HUES64 (cell line): ENCODE data around the gene SDCBP2.

Source experiments
- H3K27ac ChIP-seq: 2 replicates; pipeline ENCODE4 v1.7.0; 2013; ENCODE audit warnings: low read depth, low read length, inconsistent platforms
- H3K27me3 ChIP-seq: 2 replicates; pipeline ENCODE4 v1.6.1; 2013; ENCODE audit warnings: mild to moderate bottlenecking, low read length; ENCODE audit not compliant: insufficient read depth
- H3K36me3 ChIP-seq: 2 replicates; pipeline ENCODE4 v1.6.1; 2013; ENCODE audit warnings: mild to moderate bottlenecking, low read length; ENCODE audit not compliant: insufficient read depth
- H3K4me1 ChIP-seq: 2 replicates; pipeline ENCODE4 v1.6.1; 2013; ENCODE audit warnings: mild to moderate bottlenecking, low read length, moderate library complexity; ENCODE audit not compliant: insufficient read depth
- H3K4me3 ChIP-seq: 2 replicates; pipeline ENCODE4 v1.5.1; 2013; ENCODE audit warnings: mild to moderate bottlenecking, low read length, moderate library complexity
- H3K9ac ChIP-seq: 2 replicates; pipeline ENCODE4 v1.6.1; 2013; ENCODE audit warnings: mild to moderate bottlenecking, low read depth, low read length
- H3K9me3 ChIP-seq: 2 replicates; pipeline ENCODE4 v1.6.1; 2013; ENCODE audit warnings: low read depth, low read length; ENCODE audit not compliant: insufficient read depth
- WGBS: fragments of 150-250, 120-280 bp; methylation state at CpG from one replicate; pipeline ENCODE4 v1.1.7; 2013; ENCODE audit warnings: missing lambda C conversion rate; 5-methylcytosine and 5-hydroxymethylcytosine counted together

The SDCBP2 gene

DNA sequence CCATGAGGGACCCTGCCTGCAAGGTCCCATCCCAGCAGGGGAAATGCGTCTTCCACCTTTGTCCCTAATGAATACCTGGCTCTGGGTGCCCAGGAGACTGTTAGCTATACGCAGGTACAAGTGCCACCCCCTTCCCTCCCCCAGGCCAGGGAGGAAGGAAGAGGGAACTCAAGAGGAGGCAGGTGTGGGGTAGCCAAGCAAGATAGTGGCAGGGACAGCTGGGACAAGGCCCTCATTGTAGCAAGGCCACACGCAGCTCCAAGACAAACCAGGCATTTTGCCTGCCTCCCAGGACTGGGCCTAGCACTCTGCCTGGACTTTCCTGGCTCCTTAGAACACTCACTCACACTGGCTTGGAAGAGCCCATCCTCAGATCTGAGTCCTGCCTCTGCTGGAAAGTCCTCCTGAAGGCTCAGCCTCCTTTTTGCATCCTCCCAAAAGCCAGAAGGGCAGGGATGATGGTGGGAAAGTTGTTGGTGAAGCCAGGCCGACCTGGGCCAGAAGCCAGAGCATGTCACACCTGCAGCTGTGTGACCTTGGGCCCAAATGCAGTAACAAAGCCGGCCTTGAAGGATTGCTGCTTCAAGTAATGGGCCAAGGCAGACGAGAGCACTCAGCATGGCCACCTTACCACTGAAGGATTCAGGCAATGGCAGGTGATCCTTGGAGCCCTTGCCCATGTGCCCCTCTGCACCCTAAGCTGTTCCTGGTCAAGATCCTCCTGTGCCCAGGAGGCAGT lies 35.1 kb downstream of the SDCBP2 start:
- Histone ChIP-seq H3K9ac (no peak overlapping the region), H3K4me1 (no peaks in the 10 kb centered on the region), H3K4me3 (no peak overlapping the region), H3K36me3 (no peaks in the 10 kb centered on the region), H3K27ac (no peak overlapping the region), H3K9me3 (no peaks in the 10 kb centered on the region), H3K27me3 (no peaks in the 10 kb centered on the region)
- WGBS, result 90% methylated on average over 6 of the region's 6 CpGs

- Histone ChIP-seq H3K36me3 (no peaks in the 10 kb centered on the region), H3K27ac (no peak overlapping the region), H3K4me3 (no peak overlapping the region), H3K9ac (no peak overlapping the region), H3K27me3 (no peaks in the 10 kb centered on the region), H3K4me1 (no peaks in the 10 kb centered on the region), H3K9me3 (no peaks in the 10 kb centered on the region)
- WGBS, result 100% methylated on average over 1 of the region's 1 CpG
These were observed 36.3 kb downstream of the SDCBP2 start for GRCh38 chr20:1292620-1293019.

DNA sequence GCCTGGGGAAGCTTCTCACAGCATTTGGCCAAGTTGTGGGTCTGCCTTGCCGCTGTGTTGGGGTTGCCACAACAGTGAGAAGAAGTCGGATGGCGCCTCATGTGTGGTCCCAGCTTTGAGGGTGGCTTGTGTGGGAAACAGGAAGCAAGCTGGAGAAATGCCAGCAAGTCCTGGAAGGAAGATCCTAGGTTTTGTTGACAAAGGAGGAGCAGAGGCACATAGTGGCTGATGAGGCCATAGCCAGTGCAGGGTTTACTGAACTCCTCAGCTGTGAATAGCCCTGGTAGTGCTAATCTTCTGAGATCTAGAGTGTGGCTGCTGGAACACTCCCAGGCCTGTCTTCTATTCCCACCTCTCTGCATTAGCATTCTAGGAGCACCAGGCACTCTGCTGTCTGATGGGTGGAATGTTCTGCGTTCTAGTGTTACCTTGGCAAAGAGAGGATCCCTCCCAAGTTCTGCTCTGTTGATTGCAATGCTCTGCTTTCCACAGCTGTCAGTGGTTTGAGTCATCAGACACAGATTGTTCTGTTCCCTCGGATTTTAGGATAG lies 37.7 kb downstream of the SDCBP2 start:
- WGBS, result 79% methylated on average over 5 of the region's 5 CpGs
- Histone ChIP-seq H3K9me3 (no peaks in the 10 kb centered on the region), H3K4me1 (no peaks in the 10 kb centered on the region), H3K9ac (no peak overlapping the region), H3K27me3 (no peaks in the 10 kb centered on the region), H3K4me3 (no peak overlapping the region), H3K36me3 (no peaks in the 10 kb centered on the region), H3K27ac (no peak overlapping the region)

DNA sequence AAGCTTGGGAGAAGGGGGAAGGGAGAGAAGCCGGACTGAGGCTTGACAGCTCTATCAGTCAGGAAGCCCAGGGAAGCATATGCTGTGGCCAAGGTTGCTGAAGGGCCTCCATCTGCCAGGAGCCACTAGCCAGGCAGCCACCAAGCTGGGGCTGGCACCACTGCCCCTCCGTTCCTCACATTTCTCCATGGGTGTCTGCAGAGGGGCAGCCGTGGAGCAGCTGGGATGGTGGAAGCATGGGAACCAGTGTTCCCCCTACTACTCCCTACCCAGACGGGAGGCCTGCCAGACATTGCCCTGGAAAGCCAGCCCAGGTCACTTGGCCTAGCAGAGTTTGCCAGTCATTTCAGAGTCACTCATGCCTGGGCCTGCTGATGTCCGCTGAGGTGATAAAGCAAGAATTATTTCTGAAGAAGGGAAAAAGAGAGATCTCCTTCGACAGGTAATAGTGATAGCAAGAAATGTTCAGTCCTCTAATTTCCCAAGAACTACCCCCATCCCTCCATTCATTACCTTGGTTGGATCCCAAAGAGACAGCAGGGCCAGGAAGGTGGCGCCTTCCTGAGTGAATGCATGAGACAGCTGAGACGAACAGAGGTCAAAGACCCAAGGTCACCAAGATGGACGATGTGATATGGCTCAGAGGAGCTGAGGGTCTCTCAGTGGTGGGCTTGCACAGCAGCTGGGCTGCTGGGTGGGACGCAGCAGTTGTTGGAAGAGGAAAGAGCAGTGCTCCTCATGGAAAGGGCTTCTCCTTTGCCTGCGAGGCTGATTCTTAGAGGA lies 41.0 kb downstream of the SDCBP2 start:
- H3K4me3 ChIP-seq, result no peak overlapping the region
- H3K9me3 ChIP-seq, result no peaks in the 10 kb centered on the region
- no peak overlapping the region for H3K27ac ChIP-seq
- no peaks in the 10 kb centered on the region for H3K27me3 ChIP-seq
- H3K4me1 ChIP-seq, result no peaks in the 10 kb centered on the region
- no peaks in the 10 kb centered on the region for H3K36me3 ChIP-seq
- WGBS, result 93% methylated on average over 11 of the region's 11 CpGs
- no peak overlapping the region for H3K9ac ChIP-seq

DNA sequence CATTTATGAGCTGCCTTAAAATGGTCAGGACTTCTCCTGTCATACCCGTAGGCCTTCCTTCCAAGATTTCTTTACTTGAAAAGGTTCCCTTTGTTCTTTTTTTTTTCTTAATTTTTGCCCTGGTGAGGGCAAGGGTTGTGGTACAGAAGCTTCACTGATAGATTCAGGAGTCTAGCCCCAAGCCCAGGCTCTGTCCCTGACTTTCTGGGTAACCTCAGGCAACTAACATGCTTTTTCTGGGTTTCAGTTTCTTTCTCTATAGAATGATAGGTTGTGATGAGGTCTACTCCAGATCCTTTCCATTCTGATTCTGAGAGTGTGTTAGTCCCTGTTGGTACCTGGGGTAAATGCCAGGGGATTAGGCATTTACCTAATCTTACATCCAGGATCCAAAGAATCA lies 41.6 kb downstream of the SDCBP2 start:
- no peak overlapping the region for H3K27ac ChIP-seq
- no peaks in the 10 kb centered on the region for H3K4me1 ChIP-seq
- H3K9ac ChIP-seq, result no peak overlapping the region
- H3K9me3 ChIP-seq, result no peaks in the 10 kb centered on the region
- 93% methylated on average over 1 of the region's 1 CpG for WGBS
- H3K4me3 ChIP-seq, result no peak overlapping the region
- no peaks in the 10 kb centered on the region for H3K27me3 ChIP-seq
- no peaks in the 10 kb centered on the region for H3K36me3 ChIP-seq

DNA sequence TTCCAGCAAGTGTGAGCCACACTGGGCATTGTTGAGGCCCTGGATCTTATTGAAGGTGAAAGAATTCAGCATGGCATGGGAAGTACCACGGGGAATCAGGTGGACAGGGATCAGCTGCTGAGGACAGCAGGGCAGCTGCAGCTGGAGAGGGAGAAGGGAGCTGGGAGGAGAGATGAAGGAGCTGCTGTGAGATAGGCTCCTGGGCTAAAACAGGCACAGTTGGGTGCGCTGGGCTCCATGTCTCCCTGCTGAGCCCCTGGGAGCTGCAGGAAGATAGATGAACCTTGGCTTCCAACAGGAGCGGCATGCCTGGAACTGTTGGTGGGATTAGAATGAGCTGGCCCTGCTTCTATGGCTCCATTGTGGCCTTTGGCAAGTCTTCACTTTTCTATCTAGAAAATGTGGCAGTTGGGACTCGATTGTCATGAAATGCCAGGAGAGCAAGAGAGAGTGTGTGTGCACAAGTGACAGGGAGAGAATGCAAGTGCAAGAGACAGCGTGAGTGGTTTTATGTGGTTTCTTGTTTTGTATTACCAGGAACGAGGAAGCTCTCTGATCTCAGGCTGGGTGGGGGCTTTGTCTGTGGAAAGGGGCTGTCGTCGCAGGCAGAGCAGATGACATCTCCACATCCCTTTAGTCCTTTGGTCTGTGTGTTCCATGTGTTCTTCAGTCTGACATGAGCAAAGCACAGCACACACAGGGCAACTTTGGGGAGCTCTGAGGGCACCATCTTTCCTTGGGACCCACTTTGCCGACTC lies 42.5 kb downstream of the SDCBP2 start:
- no peak overlapping the region for H3K27ac ChIP-seq
- H3K36me3 ChIP-seq, result no peaks in the 10 kb centered on the region
- no peak overlapping the region for H3K9ac ChIP-seq
- H3K27me3 ChIP-seq, result no peaks in the 10 kb centered on the region
- no peak overlapping the region for H3K4me3 ChIP-seq
- 88% methylated on average over 9 of the region's 9 CpGs for WGBS
- no peaks in the 10 kb centered on the region for H3K4me1 ChIP-seq
- no peaks in the 10 kb centered on the region for H3K9me3 ChIP-seq

DNA sequence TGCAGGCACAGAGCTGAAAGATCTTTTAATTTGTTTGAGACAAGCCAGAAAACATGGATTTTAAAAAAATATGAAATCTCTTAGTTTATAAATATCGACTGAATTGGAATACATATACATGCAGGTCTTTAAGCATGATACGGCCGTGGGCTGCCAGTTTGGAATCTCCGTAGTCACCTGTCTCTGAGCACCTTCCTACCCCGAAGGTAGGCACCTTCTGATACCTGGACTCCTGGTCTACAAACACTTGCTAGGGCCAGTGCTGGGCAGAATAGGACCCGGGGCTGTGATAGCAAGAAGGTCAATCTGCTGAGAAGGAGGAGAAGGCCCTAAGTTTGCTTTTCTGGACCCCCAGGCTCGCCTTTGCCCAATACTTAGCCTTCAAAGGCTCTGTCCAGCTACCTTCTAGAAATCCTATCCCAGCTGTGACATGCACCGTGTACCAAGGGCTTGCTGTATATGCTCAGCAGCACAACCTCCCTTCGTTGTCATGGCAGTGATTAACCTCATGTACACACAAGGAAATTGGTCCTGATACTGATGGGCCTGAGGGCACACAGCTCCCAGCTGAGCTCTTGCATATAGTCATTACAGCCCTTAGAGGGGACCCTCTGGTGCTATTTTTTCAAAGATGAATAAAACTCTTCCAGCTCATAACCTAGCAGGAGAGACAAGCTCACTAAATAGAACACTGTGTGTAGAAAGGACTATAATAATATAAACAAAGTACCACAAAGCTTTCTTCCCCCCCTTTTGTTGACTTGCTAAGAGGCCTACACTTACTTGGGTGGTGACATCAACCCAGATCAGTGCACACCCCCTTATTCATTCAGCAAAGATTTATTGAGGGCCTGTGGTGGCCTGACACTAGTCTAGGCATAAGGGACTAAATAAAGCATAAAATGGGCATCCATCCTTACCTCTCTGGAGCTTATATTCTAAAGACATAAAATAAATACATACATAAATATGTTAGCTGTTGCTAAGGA lies 45.1 kb downstream of the SDCBP2 start:
- Histone ChIP-seq H3K36me3 (no peaks in the 10 kb centered on the region), H3K4me1 (no peaks in the 10 kb centered on the region)

GRCh38 chr20:1282966-1283365 lies 46.0 kb downstream of the SDCBP2 start:
- Histone ChIP-seq H3K36me3 (no peaks in the 10 kb centered on the region), H3K4me3 (no peak overlapping the region), H3K9me3 (no peaks in the 10 kb centered on the region), H3K4me1 (no peaks in the 10 kb centered on the region), H3K27me3 (no peaks in the 10 kb centered on the region), H3K27ac (no peak overlapping the region), H3K9ac (no peak overlapping the region)
- WGBS, result 77% methylated on average over 3 of the region's 3 CpGs

More for the DNA sequence above, 45.1 kb downstream of the SDCBP2 start:
- no peaks in the 10 kb centered on the region for H3K9me3 ChIP-seq
- no peak overlapping the region for H3K4me3 ChIP-seq
- 93% methylated on average over 9 of the region's 9 CpGs for WGBS
- no peaks in the 10 kb centered on the region for H3K27me3 ChIP-seq
- no peak overlapping the region for H3K27ac ChIP-seq
- no peak overlapping the region for H3K9ac ChIP-seq

DNA sequence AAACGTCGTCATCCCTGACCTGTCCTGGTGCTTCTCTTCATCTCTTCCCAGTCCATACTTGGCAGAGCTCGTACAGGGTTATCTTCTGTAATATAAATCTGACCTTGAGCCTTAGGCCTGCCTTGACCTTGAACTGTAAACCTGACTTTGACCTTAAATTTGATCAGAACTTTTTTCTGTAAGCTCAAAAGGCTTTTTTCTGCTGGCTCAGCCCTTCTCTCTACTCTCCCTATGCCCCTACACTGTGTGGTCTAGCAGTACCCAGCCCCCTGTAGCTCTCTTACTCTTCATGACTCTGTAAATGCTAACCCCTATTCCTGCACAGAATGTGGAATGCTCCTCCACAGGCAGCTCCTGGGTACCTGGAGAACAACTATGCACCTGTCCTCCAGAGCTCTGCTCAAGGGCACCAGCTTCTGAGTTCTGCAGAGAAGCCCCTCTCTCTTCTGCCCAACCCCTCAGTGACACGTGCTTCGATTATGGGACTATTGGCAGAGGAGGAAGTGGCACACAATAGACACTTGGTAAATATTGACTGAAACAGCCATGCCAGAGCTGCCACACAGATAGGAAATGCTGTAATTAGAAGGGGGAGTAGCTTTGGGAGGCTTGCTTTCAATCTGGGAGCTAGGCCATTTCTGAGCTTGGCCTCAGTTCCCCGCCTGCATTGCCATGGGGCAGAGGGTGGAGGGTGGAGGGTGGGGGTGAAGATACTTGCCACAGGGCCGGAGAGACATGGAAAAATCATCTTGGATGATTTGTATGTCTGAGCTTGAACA lies 47.5 kb downstream of the SDCBP2 start:
- no peaks in the 10 kb centered on the region for H3K36me3 ChIP-seq
- no peaks in the 10 kb centered on the region for H3K9me3 ChIP-seq
- no peaks in the 10 kb centered on the region for H3K4me1 ChIP-seq
- no peaks in the 10 kb centered on the region for H3K27me3 ChIP-seq
- no peak overlapping the region for H3K4me3 ChIP-seq
- H3K9ac ChIP-seq, result no peak overlapping the region
- 82% methylated on average over 7 of the region's 7 CpGs for WGBS
- H3K27ac ChIP-seq, result no peak overlapping the region
